Measurements from ENCODE around the gene PTCHD1.

- no peak for TF ChIP-seq CTCF (IDR thresholded peaks at IDR 0.05)
- no peak for TF ChIP-seq POLR2A (IDR thresholded peaks at IDR 0.05)
These were observed 1.5 kb upstream of the PTCHD1 start for GRCh38 chrX:23332888-23333821.

All from body of pancreas (tissue), 4 donors.